ENCODE data around the gene FGFBP3. TPM values are rescaled to one million over a fixed set of nuclear protein-coding genes. Genes with fewer than 3 reads are reported as not detected.

The FGFBP3 gene
- total and polyA plus RNA-seq, 2 of the 13 experiments (the other 11 are each of a cell fraction or from before 2014, with no cell fraction given): 0.50 to 2.0 TPM

- no peak for TF ChIP-seq RNF219 (CRISPR knock-in tag; IDR thresholded peaks at IDR 0.05)
- peak; percentile 70; the same call in 1 of the 2 replicates for TF ChIP-seq ZNF703 (CRISPR knock-in tag; IDR thresholded peaks at IDR 0.05; ENCODE audit: borderline replicate concordance)
- peak; percentile 54; the same call in 1 of the 2 replicates for TF ChIP-seq MEIS2 (CRISPR knock-in tag; IDR thresholded peaks at IDR 0.05)
- no peak; the same call in 1 of the 2 replicates for TF ChIP-seq NR2C2 (CRISPR knock-in tag; IDR thresholded peaks at IDR 0.05; ENCODE audit: borderline replicate concordance)
- TF ChIP-seq ZZZ3 (CRISPR knock-in tag; IDR thresholded peaks at IDR 0.05; ENCODE audit: borderline replicate concordance): peak; percentile 67; the same call in 1 of the 2 replicates
- TF ChIP-seq LCORL (IDR thresholded peaks at IDR 0.05): no peak
- TF ChIP-seq LCORL (CRISPR knock-in tag; IDR thresholded peaks at IDR 0.05): peak; percentile 13; the same call in 1 of the 2 replicates
- TF ChIP-seq NFE2L2 (IDR thresholded peaks at IDR 0.05; ENCODE audit: low read length): no peak
- TF ChIP-seq MLX (CRISPR knock-in tag; IDR thresholded peaks at IDR 0.05): peak; percentile 33; the same call in 1 of the 2 replicates
- no peak for TF ChIP-seq HMGA1 (CRISPR knock-in tag; conservative IDR thresholded peaks at IDR 0.05)
- TF ChIP-seq AHDC1 (CRISPR knock-in tag; IDR thresholded peaks at IDR 0.05; ENCODE audit: borderline replicate concordance): no peak
- peak; percentile 78; the same call in 1 of the 2 replicates for TF ChIP-seq ZNF614 (CRISPR knock-in tag; IDR thresholded peaks at IDR 0.05; ENCODE audit: borderline replicate concordance)
- TF ChIP-seq NFE2L1 (CRISPR knock-in tag; IDR thresholded peaks at IDR 0.05; ENCODE audit: borderline replicate concordance): no peak
- TF ChIP-seq ZNF367 (CRISPR knock-in tag; IDR thresholded peaks at IDR 0.05; ENCODE audit: borderline replicate concordance): no peak
- TF ChIP-seq ZNF317 (CRISPR knock-in tag; IDR thresholded peaks at IDR 0.05): no peak; the same call in 1 of the 2 replicates
- no peak for TF ChIP-seq ZUFSP (CRISPR knock-in tag; IDR thresholded peaks at IDR 0.05; ENCODE audit: borderline replicate concordance)
- TF ChIP-seq ATAD3A (CRISPR knock-in tag; IDR thresholded peaks at IDR 0.05): no peak
- no peak for TF ChIP-seq MLLT10 (CRISPR knock-in tag; IDR thresholded peaks at IDR 0.05)
- peak; percentile 76; the same call in 1 of the 2 replicates for TF ChIP-seq PAX8 (CRISPR knock-in tag; IDR thresholded peaks at IDR 0.05; ENCODE audit: borderline replicate concordance)
These were observed 14.3 kb upstream of the FGFBP3 start, which contains the start of gene BTAF1 (continued) for GRCh38 chr10:91923371-91924211.

All from HepG2 (cell line).